ENCODE results near the gene ZFR2. TPM values are rescaled to one million over a fixed set of nuclear protein-coding genes. Genes with fewer than 3 reads are reported as not detected.

Gene ZFR2
- total and polyA plus RNA-seq, 2 of the 8 experiments (the other 6 are each of a cell fraction or from before 2014, with no cell fraction given), result 14.5 to 28.4 TPM

GRCh38 chr19:3803114-3803888 lies 65.5 kb downstream of the ZFR2 start:
- H3K14ac ChIP-seq (ENCODE audit: insufficient read length), result no peak overlapping the region
- H3K4me2 ChIP-seq (ENCODE audit: insufficient read depth in 1 of 2, low read depth in 2 of 2, low read length in 2 of 2), result no peak overlapping the region
- ChIA-PET CTCF (ENCODE audit: partially characterized antibody) (interaction anchor here (0.8 to 1.1 kb wide), 2 partner anchors 16 to 113 kb away, joined by 3 read pairs; no protein-coding TSS in a partner anchor), POLR2A (ENCODE audit: partially characterized antibody) (no interaction called here)
- H3K56ac ChIP-seq (replicated peaks; ENCODE audit: insufficient read length, low read depth, low read length), result no peak overlapping the region
- no peak overlapping the region for H3K27ac ChIP-seq (ENCODE audit: low read depth, low read length)
- no peak overlapping the region for H4K8ac ChIP-seq (ENCODE audit: extremely low read depth, insufficient read depth, low read length)
- no peaks in the 10 kb centered on the region for H3K79me1 ChIP-seq (ENCODE audit: low read depth, low read length)
- no peak overlapping the region for H2AFZ ChIP-seq (ENCODE audit: low read length)
- whole genome bisulfite sequencing, 2 experiments (ENCODE audit: extremely low coverage in 1 of 2, insufficient coverage in 1 of 2, insufficient read length in 1 of 2, insufficient replicate concordance in 2 of 2, low coverage in 1 of 2, low lambda C conversion rate in 2 of 2, missing lambda C conversion rate in 1 of 2), result 85% methylated on average over 19 of the region's 24 CpGs; no CpG with 5 or more reads in 1 of the 2 experiments
- H3K27me3 ChIP-seq (replicated peaks in 1 of 4; ENCODE audit: control insufficient read depth in 3 of 4, extremely low read depth in 1 of 4, insufficient read depth in 3 of 4, low read length in 3 of 4), result peaks cover 0 to 6% (median 4%) of the 10 kb centered on the region in 4 experiments; a peak in 5 of 7 replicates
- peaks cover 0 to 4% of the 10 kb centered on the region in 2 experiments; a peak in 1 of 4 replicates for H3K9me3 ChIP-seq (ENCODE audit: insufficient read depth in 2 of 2, low read depth in 1 of 2, low read length in 1 of 2)
- no peak overlapping the region for H4K91ac ChIP-seq (replicated peaks; ENCODE audit: insufficient read length, low read length)
- H3K36me3 ChIP-seq (ENCODE audit: control insufficient read depth in 2 of 4, insufficient read depth in 4 of 4, low read length in 3 of 4), result peaks cover 0 to 3% (median 0%) of the 10 kb centered on the region in 4 experiments; a peak in 1 of 8 replicates
- FAIRE-seq (no peak), DNase-seq (ENCODE audit: low read depth in 1 of 2, low spot score in 2 of 2) (no peak)
- no peak overlapping the region for H4K5ac ChIP-seq (ENCODE audit: insufficient read length, low read depth, low read length)
- H4K20me1 ChIP-seq (replicated peaks in 1 of 2; ENCODE audit: control insufficient read depth in 1 of 2, insufficient read depth in 2 of 2, low read length in 2 of 2), result peaks cover 0 to 9% of the 10 kb centered on the region in 2 experiments
- H3K79me2 ChIP-seq (ENCODE audit: control insufficient read depth in 1 of 2, insufficient read depth in 2 of 2, low read length in 2 of 2), result no peaks in the 10 kb centered on the region
- TF ChIP-seq CEBPB (IDR thresholded peaks at IDR 0.05; ENCODE audit: low read depth, low read length), result no peak
- TF ChIP-seq SIRT6 (IDR thresholded peaks at IDR 0.05; ENCODE audit: low read length), result no peak
- TF ChIP-seq JUN (IDR thresholded peaks at IDR 0.05; ENCODE audit: low read depth, low read length), result no peak
- TF ChIP-seq SP1 (IDR thresholded peaks at IDR 0.05; ENCODE audit: low read depth, low read length), result no peak
- TF ChIP-seq EP300 (IDR thresholded peaks at IDR 0.05; ENCODE audit: borderline replicate concordance in 1 of 2, low read depth in 2 of 2, low read length in 2 of 2), result no peak
- no peak for TF ChIP-seq SP4 (IDR thresholded peaks at IDR 0.05; ENCODE audit: low read length)
- no peak for TF ChIP-seq CHD1 (IDR thresholded peaks at IDR 0.05; ENCODE audit: low read depth, low read length)
- no peak for TF ChIP-seq KDM4A (IDR thresholded peaks at IDR 0.05; ENCODE audit: low read depth, low read length, severe bottlenecking)
- no peak for TF ChIP-seq TCF12 (IDR thresholded peaks at IDR 0.05; ENCODE audit: low read depth, low read length)
- no peak for TF ChIP-seq EGR1 (IDR thresholded peaks at IDR 0.05; ENCODE audit: borderline replicate concordance, low read depth, low read length)
- TF ChIP-seq TAF1 (IDR thresholded peaks at IDR 0.05; ENCODE audit: low read depth, low read length), result no peak
- TF ChIP-seq ASH2L (IDR thresholded peaks at IDR 0.05; ENCODE audit: low read length), result no peak
- no peak overlapping the region for H3K9ac ChIP-seq (replicated peaks in 1 of 4; ENCODE audit: extremely low read depth in 1 of 4, low read depth in 3 of 4, low read length in 3 of 4)
- H3K23ac ChIP-seq (ENCODE audit: insufficient read length), result no peak overlapping the region
- no peak overlapping the region for H3K4ac ChIP-seq (replicated peaks; ENCODE audit: insufficient read length, low read depth, low read length)
- no peak overlapping the region for H2BK20ac ChIP-seq (ENCODE audit: low read length)
- no peak overlapping the region for H2AK5ac ChIP-seq (ENCODE audit: low read depth, low read length)
- H3K23me2 ChIP-seq (ENCODE audit: low read depth, low read length), result peaks cover 9% of the 10 kb centered on the region
- H3K18ac ChIP-seq (ENCODE audit: extremely low read depth, low read length), result no peak overlapping the region
- no peak overlapping the region for H3K4me3 ChIP-seq (ENCODE audit: extremely low read depth in 1 of 4, insufficient read depth in 2 of 4, low read depth in 3 of 4, low read length in 4 of 4)
- no peak overlapping the region for H2BK120ac ChIP-seq (replicated peaks; ENCODE audit: low read depth, low read length)
- H2BK5ac ChIP-seq (ENCODE audit: low read depth, low read length), result no peak overlapping the region
- peaks cover 0 to 3% (median 1%) of the 10 kb centered on the region in 4 experiments; a peak in 3 of 7 replicates for H3K4me1 ChIP-seq (replicated peaks in 1 of 4; ENCODE audit: control insufficient read depth in 3 of 4, insufficient read depth in 4 of 4, low read length in 3 of 4)
- 0 out of 2 replicates have a peak overlapping the region, but pooled peaks have one; percentile 27 for H2BK12ac ChIP-seq (ENCODE audit: low read depth, low read length)
- no peak overlapping the region for H2BK15ac ChIP-seq (ENCODE audit: low read length)

All from H1 (cell line).